GM10248 (cell line): ENCODE data around the gene PMPCA.
A peak's percentile ranks its signal among the peaks of the same experiment; 100 is the strongest.

ENCODE experiments used
- CTCF ChIA-PET: fragments of 300-600 bp; sonication (Branson Sonifier 250); formaldehyde crosslinking; extraction: SDS; loops from one replicate; lab custom pipeline; 2021; ENCODE audit warnings: antibody characterized with exemption; lab: Yijun Ruan, JAX
- POLR2A ChIA-PET: fragments of 350-650 bp; sonication (Branson Sonifier 250); formaldehyde crosslinking; extraction: SDS; loops from one replicate; lab custom pipeline; 2020; ENCODE audit warnings: antibody characterized with exemption; lab: Yijun Ruan, JAX
- DNase-seq: peaks from one replicate; pipeline ENCODE4 v3.0.0; 2012; ENCODE audit errors: extremely low spot score
- CTCF ChIP-seq: IDR thresholded peaks from 2 replicates; pipeline ENCODE4 v1.5.1; 2012; ENCODE audit warnings: mild to moderate bottlenecking, low read depth; ENCODE audit errors: extremely low read depth, missing control alignments, control extremely low read depth

The PMPCA gene

GRCh38 chr9:136395345-136396218 is 14.9 kb upstream of the PMPCA start:
- ChIA-PET POLR2A (no interaction called here), CTCF (interaction anchor here (0.7 to 2.2 kb wide), 4 partner anchors 18 to 56 kb away, joined by 3 to 7 read pairs (median 4); partner anchors contain the start of gene DNLZ)
- no peak for TF ChIP-seq CTCF
- no peak for DNase-seq

GRCh38 chr9:136396219-136396515 is 14.3 kb upstream of the PMPCA start:
- no peak for TF ChIP-seq CTCF
- no peak for DNase-seq
- CTCF ChIA-PET, result interaction anchor here (0.7 to 2.2 kb wide), 4 partner anchors 13 to 33 kb away, joined by 3 to 7 read pairs (median 4); partner anchors contain the start of gene DNLZ
- POLR2A ChIA-PET, result no interaction called here

GRCh38 chr9:136397643-136398042 is 12.8 kb upstream of the PMPCA start:
- DNase-seq, result no peak
- ChIA-PET CTCF (interaction anchor here (1.1 to 1.7 kb wide), 3 partner anchors 11 to 34 kb away, joined by 3 to 5 read pairs (median 4); partner anchors contain the start of gene DNLZ), POLR2A (no interaction called here)
- TF ChIP-seq CTCF, result no peak

- ChIA-PET POLR2A (no interaction called here), CTCF (interaction anchor here (1.6 kb wide), 1 partner anchor 35 kb away, joined by 5 read pairs; the partner anchor contains the start of gene DNLZ)
- DNase-seq, result no peak
- TF ChIP-seq CTCF, result no peak
These were observed 12.2 kb upstream of the PMPCA start for GRCh38 chr9:136398286-136398685.

GRCh38 chr9:136399176-136400037 is 11.1 kb upstream of the PMPCA start:
- POLR2A ChIA-PET, result no interaction called here
- CTCF ChIA-PET, result interaction anchor here (1.0 to 1.3 kb wide), 2 partner anchors 8 to 36 kb away, joined by 3 read pairs; no protein-coding TSS in a partner anchor

More at GRCh38 chr9:136399176-136400037, 11.1 kb upstream of the PMPCA start:
- peak; percentile 66 for DNase-seq
- TF ChIP-seq CTCF, result no peak
